Left forelimb (tissue), 1 donor: ENCODE measurements around the gene SLC35G3.
A peak's percentile ranks its signal among the peaks of the same experiment; 100 is the strongest.
"Not testable (repeated sequence)": the region's sequence is repeated elsewhere in the genome, so short reads cannot be mapped to it uniquely, and the experiment has no call there.

ENCODE experiments used
- DNase-seq: peaks from one replicate; pipeline ENCODE4 v3.0.0-alpha.2; 2018; ENCODE audit warnings: low spot score

SLC35G3 gene

DNA sequence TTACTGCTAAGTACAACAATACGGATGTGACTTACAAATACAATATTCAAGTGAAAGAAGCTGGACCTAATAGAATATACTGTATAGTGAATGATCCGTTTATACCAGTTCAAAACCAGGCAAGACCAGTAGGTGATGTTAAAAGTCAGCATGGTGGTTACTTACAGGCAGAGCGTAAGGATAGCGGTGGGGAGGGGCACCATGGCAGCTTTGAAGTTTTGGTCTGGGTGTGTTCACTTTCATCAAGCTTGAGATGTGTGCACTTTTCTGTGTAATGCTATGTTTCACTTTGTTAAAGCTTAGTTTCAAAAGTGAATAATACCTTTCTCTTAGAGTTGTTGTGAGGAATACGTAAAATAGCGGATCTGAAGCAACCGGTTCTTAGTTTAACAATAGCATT is 16.5 kb upstream of the SLC35G3 start:
- DNase-seq, result no peak

DNA sequence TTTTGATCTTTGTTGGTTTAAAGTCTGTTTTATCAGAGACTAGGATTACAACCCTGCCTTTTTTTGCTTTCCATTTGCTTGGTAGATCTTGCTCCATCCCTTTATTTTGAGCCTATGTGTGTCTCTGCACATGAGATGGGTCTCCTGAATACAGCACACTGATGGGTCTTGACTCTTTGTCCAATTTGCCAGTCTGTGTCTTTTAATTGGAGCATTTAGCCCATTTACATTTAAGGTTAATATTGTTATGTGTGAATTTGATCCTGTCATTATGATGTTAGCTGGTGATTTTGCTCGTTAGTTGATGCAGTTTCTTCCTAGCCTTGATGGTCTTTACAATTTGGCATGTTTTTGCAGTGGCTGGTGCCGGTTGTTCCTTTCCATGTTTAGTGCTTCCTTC is 8.4 kb upstream of the SLC35G3 start:
- not testable (repeated sequence) for DNase-seq

DNA sequence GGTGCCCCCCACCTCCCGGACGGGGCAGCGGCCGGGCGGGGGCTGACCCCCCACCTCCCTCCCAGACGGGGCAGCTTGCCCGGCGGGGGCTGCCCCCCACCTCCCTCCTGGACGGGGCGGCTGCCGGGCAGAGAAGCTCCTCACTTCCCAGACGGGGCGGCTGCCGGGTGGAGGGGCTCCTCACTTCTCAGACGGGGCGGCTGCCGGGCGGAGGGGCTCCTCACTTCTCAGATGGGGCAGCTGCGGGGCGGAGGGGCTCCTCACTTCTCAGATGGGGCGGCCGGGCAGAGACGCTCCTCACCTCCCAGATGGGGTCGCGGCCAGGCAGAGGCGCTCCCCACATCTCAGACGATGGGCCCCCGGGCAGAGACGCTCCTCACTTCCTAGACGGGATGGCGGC is 869 bp upstream of the SLC35G3 start:
- not testable (repeated sequence) for DNase-seq

DNA sequence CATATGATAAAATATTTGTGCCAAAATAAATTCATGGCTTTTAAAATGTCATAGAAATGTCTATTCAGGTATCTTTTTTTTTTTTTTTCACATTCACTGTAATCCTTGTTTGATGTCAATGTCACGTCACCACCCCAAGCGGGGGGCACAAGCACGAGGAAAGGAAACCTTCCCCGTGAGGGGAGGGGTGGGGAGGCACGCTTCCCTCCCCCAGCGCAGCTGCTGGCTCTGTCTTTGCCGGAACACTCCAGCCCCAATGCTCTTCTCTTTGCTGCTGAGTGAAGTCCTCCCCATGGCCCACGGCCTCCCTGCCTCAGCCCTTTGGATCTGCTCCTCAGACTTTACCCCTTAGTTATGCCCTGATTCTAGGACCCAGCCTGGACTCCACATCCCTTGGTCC is 1.5 kb downstream of the SLC35G3 start:
- DNase-seq, result no peak

DNA sequence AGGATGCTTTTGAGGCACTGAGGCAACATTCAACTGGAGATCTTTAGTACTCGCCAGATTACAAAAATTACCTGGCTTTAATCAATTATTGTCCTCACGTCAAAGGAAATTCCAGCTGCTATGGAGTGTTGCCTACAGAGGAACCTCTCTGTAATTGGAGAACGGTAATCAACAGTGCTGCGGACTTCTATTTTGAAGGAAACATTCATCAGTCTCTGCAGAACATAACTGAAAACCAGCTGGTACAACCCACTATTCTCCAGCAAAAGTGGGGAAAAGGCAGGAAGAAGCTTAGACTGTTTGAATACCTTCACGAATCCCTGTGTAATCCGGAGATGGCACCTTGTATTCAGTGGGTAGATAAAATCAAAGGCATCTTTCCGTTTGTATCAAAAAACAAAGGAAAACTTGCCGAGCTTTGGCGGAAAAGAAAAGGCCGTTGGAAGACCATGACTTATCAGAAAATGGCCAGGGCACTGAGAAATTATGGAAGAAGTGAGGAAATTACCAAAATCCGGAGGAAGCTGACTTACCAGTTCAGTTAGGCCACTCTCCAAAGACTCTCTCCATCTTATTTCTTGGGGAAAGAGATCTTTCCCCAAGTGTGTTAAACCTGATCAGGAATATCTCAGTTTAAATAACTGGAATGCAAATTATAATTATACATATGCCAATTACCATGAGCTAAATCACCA is 3.0 kb downstream of the SLC35G3 start:
- DNase-seq, result no peak

DNA sequence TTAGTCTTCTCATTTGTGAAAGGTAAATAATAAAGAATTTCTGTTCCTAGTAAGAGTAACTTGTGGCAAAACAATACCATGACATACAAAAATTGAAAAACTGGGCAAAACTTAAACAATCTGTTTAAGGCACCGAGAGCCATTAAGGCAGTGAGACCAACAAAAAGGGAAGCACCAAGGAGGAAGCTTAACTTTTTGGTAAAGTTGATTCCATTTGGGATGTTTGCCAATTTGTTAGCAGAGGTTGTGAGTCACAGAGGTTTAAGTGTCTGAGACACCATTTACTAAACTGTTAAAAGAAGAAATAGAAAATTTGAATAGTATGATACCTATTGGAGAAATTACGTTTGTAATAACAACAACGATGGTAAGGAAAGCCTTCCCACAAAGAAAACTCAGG is 4.9 kb downstream of the SLC35G3 start:
- DNase-seq, result no peak

DNA sequence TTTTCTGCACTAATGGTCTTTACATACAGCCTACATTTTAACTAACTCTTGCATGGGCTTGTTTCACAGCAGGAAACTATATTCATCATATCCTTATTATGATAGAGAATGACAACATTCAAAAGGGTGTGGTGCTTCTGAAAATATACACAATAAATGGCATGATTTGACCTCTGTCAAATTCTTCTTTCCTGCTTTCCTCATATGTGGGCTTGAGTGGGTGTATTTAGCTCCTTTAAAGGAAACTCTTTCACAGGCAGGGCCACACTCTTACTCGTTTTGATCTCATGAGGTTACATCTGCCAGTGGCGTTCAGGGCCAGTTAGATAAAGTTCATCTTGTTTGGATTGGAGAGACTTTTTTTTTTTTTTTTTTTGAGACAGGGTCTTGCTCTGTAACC is 6.1 kb downstream of the SLC35G3 start:
- no peak for DNase-seq

GRCh38 chr17:35187481-35187880 is 6.7 kb downstream of the SLC35G3 start:
- DNase-seq, result no peak

GRCh38 chr17:35185849-35186248 is 8.3 kb downstream of the SLC35G3 start:
- DNase-seq, result no peak

DNA sequence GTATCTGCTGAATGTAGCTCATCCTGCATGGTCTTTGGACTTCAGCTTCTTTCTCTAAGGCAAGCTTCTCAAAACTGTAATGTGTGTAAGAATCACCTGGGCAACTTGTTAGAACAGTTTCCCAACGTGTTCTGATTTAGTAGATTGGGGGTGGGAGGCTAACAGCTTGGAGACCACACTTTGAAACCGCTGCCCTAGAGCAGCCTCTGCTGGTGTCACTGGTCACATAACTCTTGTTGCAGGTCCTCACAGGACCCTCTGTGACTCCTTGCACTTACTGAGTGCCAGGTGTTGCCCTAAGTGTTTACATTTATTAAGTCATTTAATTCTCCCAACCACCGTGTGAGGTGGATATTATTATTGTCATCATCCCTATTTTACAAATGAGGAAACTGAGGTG is 9.9 kb downstream of the SLC35G3 start:
- peak; percentile 6 for DNase-seq

DNA sequence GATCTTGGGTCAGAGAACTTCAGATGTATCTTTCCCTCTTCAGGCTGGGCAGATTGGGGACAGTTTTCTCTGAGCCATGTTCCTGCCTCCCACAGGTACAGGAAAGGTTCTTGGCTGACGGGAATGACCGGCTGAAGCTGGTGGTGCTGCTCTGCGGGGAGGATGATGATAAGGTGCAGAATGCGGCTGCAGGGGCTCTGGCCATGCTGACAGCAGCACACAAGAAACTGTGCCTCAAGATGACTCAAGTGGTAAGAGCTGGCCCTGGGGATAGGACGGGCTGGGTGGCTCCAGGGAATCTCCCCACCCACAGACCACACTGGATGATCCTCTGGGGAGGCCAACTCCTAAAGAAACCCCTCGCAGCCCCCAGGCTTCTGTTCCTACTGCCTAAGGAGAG is 10.9 kb downstream of the SLC35G3 start:
- DNase-seq, result peak; percentile 25

- DNase-seq, result not testable (repeated sequence)
Observed at GRCh38 chr17:35179379-35179778, 14.8 kb downstream of the SLC35G3 start.

DNA sequence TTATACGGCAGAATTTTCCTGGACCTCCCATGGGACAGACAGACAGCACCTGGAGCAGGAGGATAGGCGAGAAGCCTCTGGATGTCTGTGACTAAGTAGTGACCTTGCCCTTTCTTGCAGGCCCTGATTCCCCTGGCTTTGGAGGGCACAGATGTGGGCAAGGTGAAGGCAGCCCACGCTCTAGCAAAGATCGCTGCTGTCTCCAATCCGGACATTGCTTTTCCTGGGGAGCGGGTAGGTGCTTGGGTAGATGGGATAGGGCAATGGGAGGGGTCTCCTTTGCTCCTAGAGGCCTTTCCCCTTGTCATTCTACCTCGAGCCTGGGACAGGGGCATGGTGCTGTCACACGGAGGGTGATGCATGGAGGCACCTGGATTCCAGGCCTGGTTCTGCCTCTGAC is 17.3 kb downstream of the SLC35G3 start:
- peak; percentile 51 for DNase-seq

DNA sequence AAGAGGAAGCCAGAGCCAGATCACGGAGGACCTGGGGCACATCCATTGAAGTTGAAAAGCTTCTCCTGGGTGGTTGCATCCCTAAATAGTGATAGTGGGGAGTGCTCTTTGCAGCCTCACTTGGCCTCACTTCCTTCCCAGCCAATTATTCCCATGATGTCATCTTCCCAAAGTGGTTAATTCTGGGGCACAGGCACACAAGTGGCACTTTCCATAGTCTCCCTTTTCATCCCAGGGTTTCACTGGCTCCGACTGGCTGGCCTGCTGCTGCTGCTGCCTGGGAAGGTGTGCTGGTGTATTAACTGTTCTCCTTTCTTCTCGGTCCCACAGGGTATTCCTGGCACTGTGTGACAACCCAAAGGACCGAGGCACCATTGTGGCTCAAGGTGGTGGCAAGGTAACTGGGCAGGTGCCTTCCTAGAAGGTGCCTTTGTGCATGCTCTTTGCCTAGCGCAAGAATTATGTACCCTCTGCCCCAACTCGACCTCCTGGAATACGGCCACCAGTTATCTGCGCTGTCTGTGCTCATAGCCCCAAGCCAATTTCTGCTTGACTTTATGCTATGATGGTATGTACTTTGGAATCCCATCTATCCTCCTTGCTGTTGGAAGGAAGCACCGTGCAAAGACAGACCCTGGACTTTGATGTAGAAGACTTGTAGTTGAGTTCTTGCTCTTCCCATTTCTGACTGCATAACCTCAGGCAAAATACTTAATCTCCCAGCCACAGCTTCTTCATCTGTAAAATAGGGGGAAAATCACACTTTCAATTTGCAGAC is 18.4 kb downstream of the SLC35G3 start:
- peak; percentile 57 for DNase-seq

DNA sequence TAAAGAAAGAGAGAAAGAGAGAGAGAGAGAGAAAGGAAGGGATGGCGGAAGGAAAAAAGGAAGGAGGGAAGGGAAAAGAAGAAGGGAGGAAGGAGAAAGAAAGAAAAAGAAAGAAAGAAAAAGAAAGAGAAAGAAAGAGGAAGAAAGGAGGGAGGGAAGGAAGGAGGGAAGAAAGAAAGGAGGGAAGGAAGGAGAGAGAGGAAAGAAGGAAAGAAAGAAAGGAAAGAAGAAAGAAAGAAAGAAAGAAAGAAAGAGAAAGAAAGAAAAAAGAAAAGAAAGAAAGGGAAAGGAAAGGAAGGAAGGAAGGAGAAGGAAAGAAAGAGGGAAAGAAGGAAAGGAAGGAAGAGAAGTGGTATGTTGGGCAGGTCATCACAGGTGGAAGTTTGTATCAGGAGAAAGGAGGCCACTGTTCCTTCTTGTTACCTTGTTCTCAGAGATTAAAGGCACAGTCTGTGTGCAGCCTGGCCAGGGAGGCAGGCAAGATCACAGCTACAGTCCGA is 19.3 kb downstream of the SLC35G3 start:
- DNase-seq, result no peak

DNA sequence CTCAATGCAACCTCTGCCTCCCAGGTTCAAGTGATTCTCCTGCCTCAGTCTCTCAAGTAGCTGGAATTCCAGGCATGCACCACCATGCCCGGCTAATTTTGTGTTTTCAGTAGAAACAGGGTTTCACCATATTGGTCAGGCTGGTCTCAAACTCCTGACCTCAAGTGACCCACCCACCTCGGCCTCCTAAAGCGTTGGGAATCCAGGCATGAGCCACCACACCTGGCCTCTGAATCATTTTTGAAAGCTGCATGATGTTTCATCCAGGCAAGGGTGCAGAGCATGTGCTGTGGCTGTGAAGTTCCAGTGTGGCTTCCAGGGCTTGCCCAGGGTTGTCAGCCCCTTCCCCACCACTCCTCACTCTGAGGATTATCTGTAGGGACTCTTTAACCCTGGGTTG is 21.9 kb downstream of the SLC35G3 start:
- peak; percentile 14 for DNase-seq

DNA sequence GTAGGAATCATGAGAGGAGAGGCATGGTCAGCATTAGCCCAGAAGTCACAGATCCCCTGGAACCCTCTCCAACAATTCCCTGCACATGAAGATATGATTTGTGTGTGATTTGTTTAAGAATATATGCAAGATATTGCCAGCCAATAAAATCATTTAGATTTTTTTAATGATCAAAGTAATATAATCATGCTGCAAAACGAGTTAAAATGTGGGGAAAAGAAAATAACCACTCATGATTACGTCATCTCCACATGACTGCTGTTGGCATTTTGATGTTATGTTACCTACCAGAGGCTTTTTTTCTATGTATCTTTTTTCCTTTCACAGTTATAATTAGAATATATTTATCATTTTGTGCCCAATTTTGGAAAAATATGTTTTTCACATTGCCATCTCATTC is 22.4 kb downstream of the SLC35G3 start:
- no peak for DNase-seq

DNA sequence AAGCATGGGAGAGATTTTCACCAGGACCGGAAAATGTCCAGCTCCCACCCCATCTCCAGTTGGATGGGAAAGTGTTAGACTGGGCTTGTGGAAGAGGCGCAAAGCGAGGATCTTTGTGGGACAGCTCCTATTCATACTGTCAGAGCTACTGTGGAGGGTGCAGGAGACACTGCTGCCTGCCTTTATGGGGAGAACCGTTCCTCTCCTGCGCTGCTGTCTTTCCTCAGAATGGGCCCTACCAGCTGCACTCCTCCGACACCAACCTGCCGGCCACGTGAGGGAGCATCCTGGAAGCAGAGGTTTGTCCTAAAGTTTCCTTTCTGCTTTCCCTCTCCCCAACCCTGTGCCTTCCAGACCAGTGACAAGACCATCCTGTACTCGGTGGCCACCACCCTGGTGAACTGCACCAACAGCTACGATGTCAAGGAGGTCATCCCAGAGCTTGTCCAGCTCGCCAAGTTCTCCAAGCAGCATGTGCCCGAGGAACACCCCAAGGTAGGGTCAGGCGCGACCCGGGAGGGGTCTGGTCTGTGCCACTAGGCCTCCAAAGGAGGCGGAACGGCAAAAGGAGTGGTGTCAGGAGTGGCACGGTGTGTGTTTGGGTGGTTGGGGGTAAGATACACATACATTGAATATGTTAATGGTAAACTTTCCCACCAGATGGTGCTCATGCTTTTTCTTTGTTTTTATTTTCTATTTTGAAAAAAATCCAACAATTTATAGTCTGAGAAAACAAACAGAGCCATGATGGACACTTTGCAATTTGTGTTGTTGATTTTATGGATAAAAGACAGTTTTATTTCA is 23.0 kb downstream of the SLC35G3 start:
- peak; percentile 52 for DNase-seq

DNA sequence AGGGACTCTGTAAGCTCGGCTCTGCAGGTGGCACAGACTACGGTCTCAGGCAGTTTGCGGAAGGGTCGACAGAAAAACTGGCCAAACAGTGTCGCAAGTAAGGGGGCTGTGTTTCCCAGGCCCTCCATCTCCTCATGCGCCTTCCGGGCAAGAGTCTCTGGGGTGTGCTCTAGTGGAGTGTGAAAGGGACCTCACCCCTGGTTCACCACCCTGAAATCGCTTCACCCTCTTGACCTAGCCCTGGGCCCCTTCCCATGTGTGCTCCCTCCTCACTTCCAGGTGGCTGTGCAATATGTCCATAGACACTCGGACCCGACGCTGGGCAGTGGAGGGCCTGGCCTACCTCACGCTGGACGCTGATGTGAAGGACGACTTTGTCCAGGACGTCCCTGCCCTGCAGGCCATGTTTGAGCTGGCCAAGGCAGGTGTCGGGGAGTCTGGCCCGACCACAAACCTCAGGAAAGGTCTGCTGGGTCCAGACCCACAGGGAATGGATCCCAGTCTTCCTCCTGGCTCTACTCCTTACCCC is 24.3 kb downstream of the SLC35G3 start:
- peak; percentile 53 for DNase-seq

DNA sequence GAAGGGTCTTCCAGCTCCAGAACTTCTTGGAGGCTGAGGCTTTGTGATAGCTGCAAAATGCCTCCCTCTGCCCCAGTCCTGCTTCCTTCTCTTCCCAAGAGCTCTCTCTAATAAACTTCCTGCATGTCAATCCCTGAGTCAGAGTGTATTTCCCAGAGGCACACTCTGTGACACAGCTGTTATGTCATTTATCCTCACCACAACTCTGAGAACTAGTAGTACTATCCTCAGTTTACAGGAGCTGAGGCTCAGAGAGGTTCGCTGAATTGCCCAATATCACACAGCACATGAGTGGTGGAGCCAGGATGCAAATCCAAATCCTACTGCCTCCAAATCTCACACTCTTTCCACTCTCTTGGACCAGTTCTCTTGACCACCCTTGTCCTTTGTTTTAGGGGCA is 26.5 kb downstream of the SLC35G3 start:
- no peak for DNase-seq

GRCh38 chr17:35167046-35167445 is 27.1 kb downstream of the SLC35G3 start:
- DNase-seq, result no peak

- DNase-seq, result no peak
Observed at GRCh38 chr17:35166526-35166925, 27.7 kb downstream of the SLC35G3 start.
